DMS 273 treated with DMSO at 0.1 percent for 48 hours (cell line): ENCODE data around the gene AGAP1.

Experiments used
- DNase-seq: peaks from one replicate; lab custom pipeline; 2025; lab: John Stamatoyannopoulos, UW

Gene AGAP1

GRCh38 chr2:235813398-235813797 is 319.6 kb downstream of the AGAP1 start:
- DNase-seq = no peak

- DNase-seq = no peak
Observed at GRCh38 chr2:235820571-235820970, 326.7 kb downstream of the AGAP1 start.

GRCh38 chr2:235824331-235824730 is 330.5 kb downstream of the AGAP1 start:
- DNase-seq = no peak

GRCh38 chr2:235825946-235826345 is 332.1 kb downstream of the AGAP1 start:
- DNase-seq = no peak

- DNase-seq = no peak
Observed at GRCh38 chr2:235826826-235827225, 333.0 kb downstream of the AGAP1 start.

- no peak for DNase-seq
Observed at GRCh38 chr2:235827585-235827992, 333.7 kb downstream of the AGAP1 start.

- no peak for DNase-seq
Observed at GRCh38 chr2:235829726-235830125, 335.9 kb downstream of the AGAP1 start.

- no peak for DNase-seq
Observed at GRCh38 chr2:235831755-235832154, 337.9 kb downstream of the AGAP1 start.

- DNase-seq = no peak
Observed at GRCh38 chr2:235832941-235833340, 339.1 kb downstream of the AGAP1 start.

- DNase-seq = no peak
Observed at GRCh38 chr2:235833971-235834620, 340.3 kb downstream of the AGAP1 start.

- DNase-seq = no peak
Observed at GRCh38 chr2:235834781-235835180, 340.9 kb downstream of the AGAP1 start.

GRCh38 chr2:235835810-235836209 is 342.0 kb downstream of the AGAP1 start:
- DNase-seq = no peak

- no peak for DNase-seq
Observed at GRCh38 chr2:235836491-235836911, 342.7 kb downstream of the AGAP1 start.

GRCh38 chr2:235839226-235839625 is 345.4 kb downstream of the AGAP1 start:
- no peak for DNase-seq

GRCh38 chr2:235839974-235840373 is 346.1 kb downstream of the AGAP1 start:
- no peak for DNase-seq

- no peak for DNase-seq
Observed at GRCh38 chr2:235841863-235842262, 348.0 kb downstream of the AGAP1 start.

GRCh38 chr2:235842941-235843340 is 349.1 kb downstream of the AGAP1 start:
- DNase-seq = no peak

GRCh38 chr2:235843591-235844395 is 349.9 kb downstream of the AGAP1 start:
- DNase-seq = no peak

- no peak for DNase-seq
Observed at GRCh38 chr2:235844561-235844960, 350.7 kb downstream of the AGAP1 start.

GRCh38 chr2:235845245-235845644 is 351.4 kb downstream of the AGAP1 start:
- DNase-seq = no peak

- no peak for DNase-seq
Observed at GRCh38 chr2:235847576-235847975, 353.7 kb downstream of the AGAP1 start.

GRCh38 chr2:235848055-235848454 is 354.2 kb downstream of the AGAP1 start:
- no peak for DNase-seq

GRCh38 chr2:235848946-235849345 is 355.1 kb downstream of the AGAP1 start:
- DNase-seq = no peak

GRCh38 chr2:235849489-235849888 is 355.6 kb downstream of the AGAP1 start:
- DNase-seq = no peak
